GM12873 (cell line): ENCODE measurements around the gene BRMS1.

Source experiments
- CTCF ChIP-seq: IDR thresholded peaks from 2 replicates; pipeline ENCODE4 v1.5.1; 2012; ENCODE audit warnings: low read depth, mild to moderate bottlenecking, moderate library complexity, low read length, control low read depth; ENCODE audit not compliant: insufficient read depth; ENCODE audit errors: missing control alignments

BRMS1 gene

GRCh38 chr11:66339686-66340483 lies 5.0 kb downstream of the BRMS1 start:
- no peak for TF ChIP-seq CTCF

- TF ChIP-seq CTCF = no peak
Observed at GRCh38 chr11:66339162-66339675, 5.7 kb downstream of the BRMS1 start.

- no peak for TF ChIP-seq CTCF
Observed at GRCh38 chr11:66338276-66339161, 6.4 kb downstream of the BRMS1 start.

GRCh38 chr11:66337103-66337899 lies 7.6 kb downstream of the BRMS1 start:
- TF ChIP-seq CTCF = no peak

GRCh38 chr11:66336234-66337102 lies 8.4 kb downstream of the BRMS1 start, which contains the start of gene RIN1:
Gene RIN1, minus strand, starts transcription at chr11:66336434. Its CDS starts 32 bp downstream, at chr11:66336402.
- peak; percentile 29 for TF ChIP-seq CTCF

- no peak for TF ChIP-seq CTCF
Observed at GRCh38 chr11:66335531-66336233, 9.2 kb downstream of the BRMS1 start.
